ENCODE results near the gene DCP1B. TPM values are rescaled to one million over a fixed set of nuclear protein-coding genes. Genes with fewer than 3 reads are reported as not detected.
A peak's percentile ranks its signal among the peaks of the same experiment; 100 is the strongest.

Gene DCP1B
- total and polyA plus RNA-seq, 7 donors, result 5.5 to 47.7 (median 24.8) TPM

GRCh38 chr12:1927751-1928351 lies 76.4 kb downstream of the DCP1B start:
- no peaks in the 10 kb centered on the region for H3K9me3 ChIP-seq
- 84 to 90% methylated on average over 15 of the region's 15 CpGs for WGBS, 2 donors
- H3K4me3 ChIP-seq, result no peak overlapping the region
- H3K27ac ChIP-seq, result peak overlapping the region; percentile 17 to 67 (median 51)
- peak in 2 of 4 donors; percentile 45 to 48 for TF ChIP-seq POLR2AphosphoS5 (IDR thresholded peaks at IDR 0.05)
- no peak for TF ChIP-seq POLR2A (IDR thresholded peaks at IDR 0.05)
- H3K27me3 ChIP-seq, result no peaks in the 10 kb centered on the region
- intact Hi-C loops (cut with DNase I), result no loop called here
- H3K4me1 ChIP-seq, result peaks cover 0 to 72% (median 64%) of the 10 kb centered on the region in 4 donors
- H3K36me3 ChIP-seq, result no peaks in the 10 kb centered on the region
- peak; percentile 75 for DNase-seq

- Histone ChIP-seq H3K36me3 (no peaks in the 10 kb centered on the region), H3K4me3 (no peak overlapping the region), H3K27ac (peak overlapping the region in 2 of 4 donors; percentile 65 to 67), H3K9me3 (no peaks in the 10 kb centered on the region), H3K4me1 (peaks cover 0 to 66% (median 61%) of the 10 kb centered on the region in 4 donors), H3K27me3 (no peaks in the 10 kb centered on the region)
- TF ChIP-seq EP300 (IDR thresholded peaks at IDR 0.05), result no peak
- TF ChIP-seq CTCF (IDR thresholded peaks at IDR 0.05), result no peak
- TF ChIP-seq POLR2A (IDR thresholded peaks at IDR 0.05), result no peak
- intact Hi-C loops (cut with DNase I), result no loop called here
- 92 to 94% methylated on average over 11 of the region's 11 CpGs for whole genome bisulfite sequencing, 2 donors
- peak; percentile 43 for DNase-seq
Observed at GRCh38 chr12:1927051-1927680, 77.1 kb downstream of the DCP1B start.

GRCh38 chr12:1926251-1926657 lies 78.0 kb downstream of the DCP1B start:
- H3K4me3 ChIP-seq, result no peak overlapping the region
- DNase-seq, result no peak
- WGBS, 2 donors, result 85 to 90% methylated on average over 7 of the region's 7 CpGs
- H3K27ac ChIP-seq, result peak overlapping the region in 2 of 4 donors; percentile 10 to 79
- H3K4me1 ChIP-seq, result peaks cover 0 to 56% (median 52%) of the 10 kb centered on the region in 4 donors
- no peaks in the 10 kb centered on the region for H3K27me3 ChIP-seq
- intact Hi-C loops (cut with DNase I), result no loop called here
- H3K36me3 ChIP-seq, result no peaks in the 10 kb centered on the region
- no peak for TF ChIP-seq POLR2A (IDR thresholded peaks at IDR 0.05)
- no peak for TF ChIP-seq POLR2AphosphoS5 (IDR thresholded peaks at IDR 0.05)
- no peaks in the 10 kb centered on the region for H3K9me3 ChIP-seq

GRCh38 chr12:1925684-1926006 lies 78.6 kb downstream of the DCP1B start:
- 73 to 82% methylated on average over 3 of the region's 3 CpGs for WGBS, 2 donors
- Histone ChIP-seq H3K9me3 (no peaks in the 10 kb centered on the region), H3K27ac (peak overlapping the region in 3 of 4 donors; percentile 49 to 79 (median 64)), H3K4me1 (peaks cover 0 to 50% (median 46%) of the 10 kb centered on the region in 4 donors), H3K27me3 (no peaks in the 10 kb centered on the region), H3K4me3 (no peak overlapping the region), H3K36me3 (no peaks in the 10 kb centered on the region)
- TF ChIP-seq POLR2A (IDR thresholded peaks at IDR 0.05) (no peak), POLR2AphosphoS5 (IDR thresholded peaks at IDR 0.05) (no peak), EP300 (IDR thresholded peaks at IDR 0.05) (no peak), CTCF (IDR thresholded peaks at IDR 0.05) (no peak)
- intact Hi-C loops (cut with DNase I), result no loop called here
- no peak for DNase-seq

- 59 to 71% methylated on average over 7 of the region's 7 CpGs for WGBS, 2 donors
- Histone ChIP-seq H3K27ac (peak overlapping the region; percentile 27 to 79 (median 56)), H3K9me3 (no peaks in the 10 kb centered on the region), H3K36me3 (no peaks in the 10 kb centered on the region), H3K4me1 (peaks cover 0 to 45% (median 41%) of the 10 kb centered on the region in 4 donors), H3K27me3 (no peaks in the 10 kb centered on the region), H3K4me3 (no peak overlapping the region)
- intact Hi-C loops (cut with DNase I), result no loop called here
- TF ChIP-seq POLR2A (IDR thresholded peaks at IDR 0.05) (no peak), EP300 (IDR thresholded peaks at IDR 0.05) (no peak)
- DNase-seq, result peak; percentile 55
Observed at GRCh38 chr12:1924996-1925683, 79.1 kb downstream of the DCP1B start.

- Histone ChIP-seq H3K4me3 (no peak overlapping the region), H3K27ac (no peak overlapping the region), H3K27me3 (no peaks in the 10 kb centered on the region), H3K36me3 (no peaks in the 10 kb centered on the region), H3K4me1 (peaks cover 0 to 35% (median 30%) of the 10 kb centered on the region in 4 donors), H3K9me3 (no peaks in the 10 kb centered on the region)
- no peak for DNase-seq
- WGBS, 2 donors, result 80 to 84% methylated on average over 12 of the region's 12 CpGs
- TF ChIP-seq POLR2A (IDR thresholded peaks at IDR 0.05), result no peak
- TF ChIP-seq CTCF (IDR thresholded peaks at IDR 0.05), result no peak
- no peak for TF ChIP-seq EP300 (IDR thresholded peaks at IDR 0.05)
- no peak for TF ChIP-seq POLR2AphosphoS5 (IDR thresholded peaks at IDR 0.05)
- intact Hi-C loops (cut with DNase I), result no loop called here
Observed at GRCh38 chr12:1922985-1923384, 81.3 kb downstream of the DCP1B start.
